Transverse colon (tissue), 3 donors: ENCODE data around the gene SMKR1.

Experiments
- CTCF ChIP-seq, 5 experiments: fragments of 200-600 bp in 3 of 5; fragments of 450-650 bp in 2 of 5; sonication (generic) in 3 of 5; IDR thresholded peaks; 1 replicate in 2 of 5; 2 replicates in 3 of 5; pipeline ENCODE4 v1.5.1; 2016 to 2017; ENCODE audit warnings: antibody characterized with exemption in 5 of 5, inconsistent platforms in 3 of 5, mild to moderate bottlenecking in 2 of 5, moderate library complexity in 1 of 5
- POLR2A ChIP-seq: fragments of 450-650 bp; IDR thresholded peaks from one replicate; pipeline ENCODE4 v1.6.1; 2016; ENCODE audit warnings: antibody characterized with exemption, mild to moderate bottlenecking, moderate library complexity

DNA sequence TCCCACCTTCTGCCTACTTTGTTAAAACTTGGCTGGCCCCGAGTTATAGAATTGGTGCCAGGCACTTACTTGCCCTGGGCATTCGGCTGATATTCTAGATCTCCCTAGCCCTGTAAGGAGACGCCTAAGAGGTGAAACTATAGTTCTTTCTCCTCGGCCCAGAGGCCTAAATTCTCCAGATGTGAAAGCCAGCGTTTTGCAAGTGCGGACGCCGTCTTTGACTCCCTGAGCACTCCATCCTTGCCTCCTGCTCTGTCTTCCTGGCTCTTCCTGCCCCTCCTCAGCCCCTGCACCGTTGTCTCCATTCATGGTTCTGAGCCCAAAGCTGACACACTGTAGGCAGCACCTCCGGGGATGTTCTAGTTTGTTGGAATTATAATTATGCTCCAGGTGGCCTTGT lies 11.2 kb downstream of the SMKR1 start:
- TF ChIP-seq CTCF (IDR thresholded peaks at IDR 0.05) (no peak), POLR2A (no peak)
